KMS-11 (cell line): ENCODE results near the gene SPRED2.

Experiments
- H2AFZ ChIP-seq: fragments of 200-600 bp; sonication (generic); 2 replicates; pipeline ENCODE4 v1.6.1; 2016; ENCODE audit warnings: antibody characterized with exemption, mixed run types, low read depth
- H3K27ac ChIP-seq: fragments of 200-600 bp; sonication (generic); 2 replicates; pipeline ENCODE4 v1.6.1; 2016; ENCODE audit warnings: mild to moderate bottlenecking, mixed run types
- H3K27me3 ChIP-seq: fragments of 200-600 bp; sonication (generic); 2 replicates; pipeline ENCODE4 v1.6.1; 2017; ENCODE audit warnings: mild to moderate bottlenecking, low read depth, mixed run types, moderate library complexity; ENCODE audit not compliant: insufficient read depth
- H3K36me3 ChIP-seq: fragments of 200-600 bp; sonication (generic); 2 replicates; pipeline ENCODE4 v1.6.1; 2017; ENCODE audit warnings: mild to moderate bottlenecking, mixed run types; ENCODE audit not compliant: insufficient read depth
- H3K4me1 ChIP-seq: fragments of 200-600 bp; sonication (generic); 2 replicates; pipeline ENCODE4 v1.6.1; 2016; ENCODE audit warnings: mild to moderate bottlenecking, low read depth, mixed run types; ENCODE audit not compliant: poor library complexity, severe bottlenecking
- H3K4me2 ChIP-seq: fragments of 200-600 bp; sonication (generic); 2 replicates; pipeline ENCODE4 v1.7.0; 2016; ENCODE audit warnings: mild to moderate bottlenecking, mixed run types
- H3K4me3 ChIP-seq: fragments of 200-600 bp; sonication (generic); IDR thresholded peaks from 2 replicates; pipeline ENCODE4 v1.6.1; 2017; ENCODE audit warnings: low read depth, low read length, mixed read lengths; ENCODE audit not compliant: insufficient read depth
- H3K79me2 ChIP-seq: fragments of 200-600 bp; sonication (generic); 2 replicates; pipeline ENCODE4 v1.6.1; 2016; ENCODE audit warnings: low read depth, mixed run types; ENCODE audit not compliant: insufficient read depth
- H3K9ac ChIP-seq: fragments of 200-600 bp; sonication (generic); 2 replicates; pipeline ENCODE4 v1.6.1; 2016; ENCODE audit warnings: mild to moderate bottlenecking, mixed run types
- H4K20me1 ChIP-seq: fragments of 200-600 bp; sonication (generic); 2 replicates; pipeline ENCODE4 v1.6.1; 2016; ENCODE audit warnings: mild to moderate bottlenecking, mixed run types; ENCODE audit not compliant: insufficient read depth
- TF ChIP-seq, protein P1 (sequence below): fragments of 200-600 bp; sonication (generic); conservative IDR thresholded peaks from 2 replicates; pipeline ENCODE4 v1.6.1; 2017; ENCODE audit warnings: low read depth, mild to moderate bottlenecking, antibody characterized with exemption, low read length, moderate library complexity, mixed read lengths

The SPRED2 gene

DNA sequence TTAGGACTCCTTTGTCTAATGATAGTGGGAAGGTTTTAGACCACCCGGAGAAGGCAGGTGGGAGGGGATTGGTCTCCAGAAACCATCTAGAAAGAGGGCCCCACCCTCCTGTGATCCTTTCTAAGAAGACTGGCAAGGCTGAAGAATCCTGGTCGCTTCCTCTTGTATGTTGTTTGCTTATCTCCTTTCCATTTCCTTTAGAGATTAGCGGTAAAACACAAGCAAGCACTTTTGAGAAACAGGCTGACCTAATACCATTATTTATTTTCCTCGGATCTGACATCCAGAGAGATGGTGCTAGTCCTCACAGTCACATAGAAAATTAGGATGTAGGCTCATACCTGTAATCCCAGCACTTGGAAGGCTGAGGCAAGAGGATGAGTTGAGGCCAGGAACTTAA, 45.2 kb upstream of the SPRED2 start:
- Histone ChIP-seq H3K4me1 (no peaks in the 10 kb centered on the region), H3K36me3 (no peaks in the 10 kb centered on the region), H2AFZ (no peak overlapping the region), H4K20me1 (no peaks in the 10 kb centered on the region), H3K27me3 (no peaks in the 10 kb centered on the region), H3K4me3 (no peak overlapping the region), H3K4me2 (no peak overlapping the region), H3K79me2 (no peaks in the 10 kb centered on the region), H3K27ac (no peak overlapping the region), H3K9ac (no peak overlapping the region)
- TF ChIP-seq, protein P1, sequence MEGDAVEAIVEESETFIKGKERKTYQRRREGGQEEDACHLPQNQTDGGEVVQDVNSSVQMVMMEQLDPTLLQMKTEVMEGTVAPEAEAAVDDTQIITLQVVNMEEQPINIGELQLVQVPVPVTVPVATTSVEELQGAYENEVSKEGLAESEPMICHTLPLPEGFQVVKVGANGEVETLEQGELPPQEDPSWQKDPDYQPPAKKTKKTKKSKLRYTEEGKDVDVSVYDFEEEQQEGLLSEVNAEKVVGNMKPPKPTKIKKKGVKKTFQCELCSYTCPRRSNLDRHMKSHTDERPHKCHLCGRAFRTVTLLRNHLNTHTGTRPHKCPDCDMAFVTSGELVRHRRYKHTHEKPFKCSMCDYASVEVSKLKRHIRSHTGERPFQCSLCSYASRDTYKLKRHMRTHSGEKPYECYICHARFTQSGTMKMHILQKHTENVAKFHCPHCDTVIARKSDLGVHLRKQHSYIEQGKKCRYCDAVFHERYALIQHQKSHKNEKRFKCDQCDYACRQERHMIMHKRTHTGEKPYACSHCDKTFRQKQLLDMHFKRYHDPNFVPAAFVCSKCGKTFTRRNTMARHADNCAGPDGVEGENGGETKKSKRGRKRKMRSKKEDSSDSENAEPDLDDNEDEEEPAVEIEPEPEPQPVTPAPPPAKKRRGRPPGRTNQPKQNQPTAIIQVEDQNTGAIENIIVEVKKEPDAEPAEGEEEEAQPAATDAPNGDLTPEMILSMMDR = no peak

GRCh38 chr2:65476778-65477177, 44.4 kb upstream of the SPRED2 start:
- Histone ChIP-seq H3K9ac (no peak overlapping the region), H3K27me3 (no peaks in the 10 kb centered on the region), H3K79me2 (no peaks in the 10 kb centered on the region), H3K4me2 (no peak overlapping the region), H4K20me1 (no peaks in the 10 kb centered on the region), H3K4me1 (no peaks in the 10 kb centered on the region), H3K27ac (no peak overlapping the region), H3K36me3 (no peaks in the 10 kb centered on the region), H3K4me3 (no peak overlapping the region), H2AFZ (no peak overlapping the region)
- TF ChIP-seq, protein P1 = no peak

DNA sequence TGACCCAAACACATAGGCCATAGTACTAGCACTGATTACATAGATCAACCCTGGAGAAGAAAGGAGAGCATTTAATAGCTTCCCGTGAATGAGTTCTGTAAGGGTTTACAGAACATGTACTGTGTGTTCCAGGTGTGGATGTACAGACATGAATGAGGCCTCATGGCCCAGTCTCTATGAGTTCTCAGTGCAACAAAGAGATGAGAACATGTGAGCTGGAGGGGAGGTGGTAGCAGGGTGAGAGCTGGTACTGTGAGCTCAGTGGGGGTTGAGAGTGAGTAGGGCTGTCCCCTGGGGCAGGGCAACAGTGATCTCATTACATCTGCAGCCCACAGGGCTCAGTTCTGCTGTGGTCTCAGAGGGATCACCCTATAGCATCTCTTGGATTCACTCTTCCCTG, 42.6 kb upstream of the SPRED2 start:
- H3K4me2 ChIP-seq = no peak overlapping the region
- no peak overlapping the region for H3K4me3 ChIP-seq
- H3K79me2 ChIP-seq = no peaks in the 10 kb centered on the region
- TF ChIP-seq, protein P1 = no peak
- H2AFZ ChIP-seq = no peak overlapping the region
- H3K9ac ChIP-seq = no peak overlapping the region
- H3K36me3 ChIP-seq = no peaks in the 10 kb centered on the region
- no peaks in the 10 kb centered on the region for H4K20me1 ChIP-seq
- no peaks in the 10 kb centered on the region for H3K4me1 ChIP-seq
- no peaks in the 10 kb centered on the region for H3K27me3 ChIP-seq
- H3K27ac ChIP-seq = no peak overlapping the region

DNA sequence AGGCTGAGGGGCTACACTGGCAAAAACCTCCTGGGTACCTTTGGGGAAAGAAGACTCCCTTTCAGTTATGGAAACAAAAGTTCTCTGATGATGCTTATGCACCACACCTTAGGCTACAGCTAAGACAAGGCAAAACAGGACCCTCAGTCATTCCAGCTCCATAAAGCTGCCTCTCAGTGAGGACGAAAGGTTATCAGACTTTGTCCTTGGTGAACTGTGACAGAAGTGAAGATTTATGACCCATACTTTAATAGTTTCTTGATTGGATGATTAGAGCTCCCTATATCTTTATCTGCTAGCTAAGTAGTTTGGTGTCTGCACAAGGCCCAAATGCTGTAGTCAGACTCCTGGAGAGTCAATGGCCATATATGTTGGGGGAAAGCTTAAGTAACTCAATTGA, 40.6 kb upstream of the SPRED2 start:
- H3K4me2 ChIP-seq = no peak overlapping the region
- no peak overlapping the region for H3K27ac ChIP-seq
- H3K9ac ChIP-seq = no peak overlapping the region
- H4K20me1 ChIP-seq = no peaks in the 10 kb centered on the region
- H3K79me2 ChIP-seq = no peaks in the 10 kb centered on the region
- H3K36me3 ChIP-seq = no peaks in the 10 kb centered on the region
- no peak overlapping the region for H3K4me3 ChIP-seq
- TF ChIP-seq, protein P1 = no peak
- no peaks in the 10 kb centered on the region for H3K4me1 ChIP-seq
- no peak overlapping the region for H2AFZ ChIP-seq
- H3K27me3 ChIP-seq = no peaks in the 10 kb centered on the region
